Astrocyte (in vitro differentiated cells and primary cell): ENCODE results near the gene CFAP157. TPM values are rescaled to one million over a fixed set of nuclear protein-coding genes. Genes with fewer than 3 reads are reported as not detected.
"Not testable (repeated sequence)": the region's sequence is repeated elsewhere in the genome, so short reads cannot be mapped to it uniquely, and the experiment has no call there.

Source experiments
- DNase-seq: peaks from one replicate; pipeline ENCODE4 v3.0.0-alpha.2; 2010; ENCODE audit warnings: low read depth
- FAIRE-seq: peaks from 2 replicates; lab custom pipeline; 2011; peaks lifted over from hg19 to GRCh38; lab: Jason Lieb, UNC
- H2AFZ ChIP-seq: 2 replicates; pipeline ENCODE4 v1.6.0; 2012; ENCODE audit warnings: low read depth, low read length, inconsistent platforms
- H3K27ac ChIP-seq: 2 replicates; pipeline ENCODE4 v1.5.1; 2011; ENCODE audit warnings: low read depth, low read length, inconsistent platforms
- H3K27me3 ChIP-seq: 2 replicates; pipeline ENCODE4 v1.6.0; 2011; ENCODE audit warnings: low read length, inconsistent platforms; ENCODE audit not compliant: insufficient read depth
- H3K36me3 ChIP-seq: 2 replicates; pipeline ENCODE4 v1.5.1; 2011; ENCODE audit warnings: low read length, inconsistent platforms; ENCODE audit not compliant: insufficient read depth
- H3K4me1 ChIP-seq: 2 replicates; pipeline ENCODE4 v1.5.1; 2011; ENCODE audit warnings: low read length, inconsistent platforms; ENCODE audit not compliant: insufficient read depth
- H3K4me2 ChIP-seq: 2 replicates; pipeline ENCODE4 v1.6.0; 2012; ENCODE audit warnings: low read length, inconsistent platforms
- H3K4me3 ChIP-seq: 2 replicates; pipeline ENCODE4 v1.5.1; 2011; ENCODE audit warnings: low read depth, mild to moderate bottlenecking, low read length, inconsistent platforms; ENCODE audit not compliant: insufficient read depth
- H3K79me2 ChIP-seq: 2 replicates; pipeline ENCODE4 v1.6.0; 2012; ENCODE audit warnings: mild to moderate bottlenecking, low read length, inconsistent platforms; ENCODE audit not compliant: insufficient read depth
- H3K9ac ChIP-seq: 2 replicates; pipeline ENCODE4 v1.6.0; 2012; ENCODE audit warnings: mild to moderate bottlenecking, low read length, inconsistent platforms
- H3K9me3 ChIP-seq: 2 replicates; pipeline ENCODE4 v1.5.1; 2012; ENCODE audit warnings: low read depth, mild to moderate bottlenecking, low read length, inconsistent platforms; ENCODE audit not compliant: insufficient read depth
- H4K20me1 ChIP-seq: 2 replicates; pipeline ENCODE4 v1.6.0; 2012; ENCODE audit warnings: low read length, inconsistent platforms; ENCODE audit not compliant: insufficient read depth
- H3K27ac Mint-ChIP-seq: one replicate; pipeline ENCODE4 v1.8.0; 2021; ENCODE audit warnings: mild to moderate bottlenecking, mixed read lengths; ENCODE audit not compliant: unreplicated experiment
- H3K27me3 Mint-ChIP-seq: one replicate; pipeline ENCODE4 v1.8.0; 2021; ENCODE audit warnings: low read depth, mixed read lengths; ENCODE audit not compliant: unreplicated experiment
- H3K36me3 Mint-ChIP-seq: one replicate; pipeline ENCODE4 v1.8.0; 2021; ENCODE audit warnings: low read depth, mixed read lengths; ENCODE audit not compliant: unreplicated experiment
- H3K4me1 Mint-ChIP-seq: one replicate; pipeline ENCODE4 v1.8.0; 2021; ENCODE audit warnings: low read depth, mixed read lengths; ENCODE audit not compliant: unreplicated experiment
- H3K4me3 Mint-ChIP-seq: one replicate; pipeline ENCODE4 v1.8.0; 2021; ENCODE audit warnings: mild to moderate bottlenecking, moderate library complexity, mixed read lengths; ENCODE audit not compliant: unreplicated experiment
- H3K9me3 Mint-ChIP-seq: one replicate; pipeline ENCODE4 v1.8.0; 2021; ENCODE audit warnings: mild to moderate bottlenecking, mixed read lengths; ENCODE audit not compliant: unreplicated experiment
- EZH2 ChIP-seq: IDR thresholded peaks from 2 replicates; pipeline ENCODE4 v1.6.1; 2012; ENCODE audit warnings: mild to moderate bottlenecking, low read length, inconsistent platforms; ENCODE audit not compliant: insufficient read depth
- total RNA-seq: library from RNA; stranded (reverse); gene quantifications from 2 replicates; pipeline ENCODE4 v1.2.1, GENCODE V29; 2021
- TF ChIP-seq, protein P1 (sequence below): IDR thresholded peaks from 2 replicates; pipeline ENCODE4 v1.5.1; 2011; ENCODE audit warnings: low read depth, mild to moderate bottlenecking, inconsistent platforms, low read length, moderate library complexity; ENCODE audit not compliant: insufficient read depth

Gene CFAP157
- total RNA-seq, 1 donor from 2014 or later, result 0.09 TPM

DNA sequence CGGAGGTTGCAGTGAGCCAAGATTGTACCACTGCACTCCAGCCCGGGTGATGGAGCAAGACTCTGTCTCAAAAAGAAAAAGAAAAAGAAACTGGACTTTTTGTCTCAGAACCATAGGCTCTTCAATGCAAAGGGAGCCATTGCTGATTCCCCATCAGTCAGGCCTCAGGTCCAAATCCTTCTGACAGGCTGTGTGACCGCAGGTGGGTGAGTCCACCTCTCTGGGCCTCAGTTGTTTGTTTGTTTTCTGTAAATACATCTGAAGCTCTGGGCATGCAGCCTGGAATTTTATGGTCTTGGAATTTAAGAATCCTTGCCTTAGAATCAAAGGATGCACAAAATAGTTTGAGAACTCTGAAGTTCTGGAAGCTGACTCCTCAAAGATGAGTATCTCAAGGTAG is 49.4 kb downstream of the CFAP157 start:
- Histone ChIP-seq H3K4me3 (no peak overlapping the region), H3K27ac (no peak overlapping the region), H3K79me2 (no peaks in the 10 kb centered on the region), H2AFZ (no peak overlapping the region), H3K9me3 (no peaks in the 10 kb centered on the region), H3K9ac (no peak overlapping the region), H3K4me1 (no peaks in the 10 kb centered on the region), H3K36me3 (no peaks in the 10 kb centered on the region), H4K20me1 (peaks cover 16% of the 10 kb centered on the region), H3K4me2 (no peak overlapping the region), H3K27me3 (peaks cover 18% of the 10 kb centered on the region)
- Mint-ChIP-seq H3K27me3 (peaks cover 31% of the 10 kb centered on the region), H3K4me3 (no peak overlapping the region), H3K27ac (no peak overlapping the region), H3K9me3 (no peaks in the 10 kb centered on the region), H3K36me3 (no peaks in the 10 kb centered on the region), H3K4me1 (peaks cover 7% of the 10 kb centered on the region)
- DNase-seq, result no peak
- TF ChIP-seq, protein P1, sequence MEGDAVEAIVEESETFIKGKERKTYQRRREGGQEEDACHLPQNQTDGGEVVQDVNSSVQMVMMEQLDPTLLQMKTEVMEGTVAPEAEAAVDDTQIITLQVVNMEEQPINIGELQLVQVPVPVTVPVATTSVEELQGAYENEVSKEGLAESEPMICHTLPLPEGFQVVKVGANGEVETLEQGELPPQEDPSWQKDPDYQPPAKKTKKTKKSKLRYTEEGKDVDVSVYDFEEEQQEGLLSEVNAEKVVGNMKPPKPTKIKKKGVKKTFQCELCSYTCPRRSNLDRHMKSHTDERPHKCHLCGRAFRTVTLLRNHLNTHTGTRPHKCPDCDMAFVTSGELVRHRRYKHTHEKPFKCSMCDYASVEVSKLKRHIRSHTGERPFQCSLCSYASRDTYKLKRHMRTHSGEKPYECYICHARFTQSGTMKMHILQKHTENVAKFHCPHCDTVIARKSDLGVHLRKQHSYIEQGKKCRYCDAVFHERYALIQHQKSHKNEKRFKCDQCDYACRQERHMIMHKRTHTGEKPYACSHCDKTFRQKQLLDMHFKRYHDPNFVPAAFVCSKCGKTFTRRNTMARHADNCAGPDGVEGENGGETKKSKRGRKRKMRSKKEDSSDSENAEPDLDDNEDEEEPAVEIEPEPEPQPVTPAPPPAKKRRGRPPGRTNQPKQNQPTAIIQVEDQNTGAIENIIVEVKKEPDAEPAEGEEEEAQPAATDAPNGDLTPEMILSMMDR, result no peak
- TF ChIP-seq EZH2, result no peak
- FAIRE-seq, result no peak

DNA sequence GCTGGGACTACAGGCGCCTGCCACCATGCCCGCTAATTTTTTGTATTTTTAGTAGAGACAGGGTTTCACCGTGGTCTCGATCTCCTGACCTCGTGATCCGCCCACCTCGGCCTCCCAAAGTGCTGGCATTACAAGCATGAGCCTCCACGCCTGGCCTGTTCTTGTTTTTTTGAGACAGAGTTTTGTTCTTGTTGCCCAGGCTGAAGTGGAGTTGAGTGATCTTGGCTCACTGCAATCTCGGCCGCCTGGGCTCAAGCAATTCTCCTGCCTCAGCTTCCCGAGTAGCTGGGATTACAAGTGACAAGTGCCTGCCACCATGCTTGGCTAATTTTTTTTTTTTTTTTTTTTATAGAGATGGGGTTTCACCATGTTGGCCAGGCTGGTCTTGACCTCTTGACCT is 50.0 kb downstream of the CFAP157 start:
- not testable (repeated sequence) for H3K4me3 Mint-ChIP-seq, FAIRE-seq, H3K79me2 ChIP-seq, H3K27ac Mint-ChIP-seq, H3K4me2 ChIP-seq, DNase-seq, H3K4me1 Mint-ChIP-seq, H3K9me3 Mint-ChIP-seq, H3K27ac ChIP-seq, H3K4me3 ChIP-seq, H3K36me3 Mint-ChIP-seq, H3K9ac ChIP-seq, H2AFZ ChIP-seq, H3K36me3 ChIP-seq, H3K4me1 ChIP-seq, H3K9me3 ChIP-seq
- H3K27me3 Mint-ChIP-seq, result peaks cover 26% of the 10 kb centered on the region
- Histone ChIP-seq H3K27me3 (peaks cover 18% of the 10 kb centered on the region), H4K20me1 (peaks cover 11% of the 10 kb centered on the region)

DNA sequence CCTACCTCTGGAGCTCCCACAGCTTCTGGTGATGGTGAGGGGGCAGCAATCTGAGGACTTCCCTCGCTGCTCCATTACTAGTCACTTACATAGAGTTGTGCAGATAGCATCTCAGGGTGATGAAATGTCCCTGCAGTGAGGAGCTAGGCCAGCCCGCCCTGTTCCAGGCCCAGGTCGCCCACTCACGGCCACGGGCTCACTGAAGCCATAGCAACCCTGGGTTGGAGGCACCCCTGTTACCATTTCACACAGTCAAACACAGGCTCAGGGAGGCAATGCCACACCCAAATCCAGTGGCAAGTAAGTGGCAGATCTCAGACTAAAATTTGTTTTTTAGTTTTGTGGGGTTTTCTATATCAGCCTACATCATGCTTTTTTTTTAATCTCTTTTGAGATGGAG is 52.1 kb downstream of the CFAP157 start:
- Mint-ChIP-seq H3K4me3 (peak overlapping the region; percentile 50), H3K27ac (no peak overlapping the region), H3K4me1 (peaks cover 16% of the 10 kb centered on the region), H3K9me3 (no peaks in the 10 kb centered on the region), H3K36me3 (no peaks in the 10 kb centered on the region), H3K27me3 (peaks cover 23% of the 10 kb centered on the region)
- Histone ChIP-seq H3K4me2 (no peak overlapping the region), H3K36me3 (no peaks in the 10 kb centered on the region), H3K79me2 (no peaks in the 10 kb centered on the region), H3K9me3 (no peaks in the 10 kb centered on the region), H2AFZ (no peak overlapping the region), H3K27ac (no peak overlapping the region), H3K4me3 (no peak overlapping the region), H4K20me1 (no peaks in the 10 kb centered on the region), H3K4me1 (no peaks in the 10 kb centered on the region), H3K9ac (no peak overlapping the region), H3K27me3 (peaks cover 7% of the 10 kb centered on the region)
- DNase-seq (no peak), FAIRE-seq (no peak)
- TF ChIP-seq, protein P1, result no peak
- TF ChIP-seq EZH2, result no peak
